C1 segment of cervical spinal cord (tissue), 14 donors: ENCODE results near the gene XPO1.
"Not testable (repeated sequence)": the region's sequence is repeated elsewhere in the genome, so short reads cannot be mapped to it uniquely, and the experiment has no call there.

Experiments
- DNase-seq, 14 donors: peaks; one replicate each; lab custom pipeline; 2025; lab: John Stamatoyannopoulos, UW

The XPO1 gene, protein sequence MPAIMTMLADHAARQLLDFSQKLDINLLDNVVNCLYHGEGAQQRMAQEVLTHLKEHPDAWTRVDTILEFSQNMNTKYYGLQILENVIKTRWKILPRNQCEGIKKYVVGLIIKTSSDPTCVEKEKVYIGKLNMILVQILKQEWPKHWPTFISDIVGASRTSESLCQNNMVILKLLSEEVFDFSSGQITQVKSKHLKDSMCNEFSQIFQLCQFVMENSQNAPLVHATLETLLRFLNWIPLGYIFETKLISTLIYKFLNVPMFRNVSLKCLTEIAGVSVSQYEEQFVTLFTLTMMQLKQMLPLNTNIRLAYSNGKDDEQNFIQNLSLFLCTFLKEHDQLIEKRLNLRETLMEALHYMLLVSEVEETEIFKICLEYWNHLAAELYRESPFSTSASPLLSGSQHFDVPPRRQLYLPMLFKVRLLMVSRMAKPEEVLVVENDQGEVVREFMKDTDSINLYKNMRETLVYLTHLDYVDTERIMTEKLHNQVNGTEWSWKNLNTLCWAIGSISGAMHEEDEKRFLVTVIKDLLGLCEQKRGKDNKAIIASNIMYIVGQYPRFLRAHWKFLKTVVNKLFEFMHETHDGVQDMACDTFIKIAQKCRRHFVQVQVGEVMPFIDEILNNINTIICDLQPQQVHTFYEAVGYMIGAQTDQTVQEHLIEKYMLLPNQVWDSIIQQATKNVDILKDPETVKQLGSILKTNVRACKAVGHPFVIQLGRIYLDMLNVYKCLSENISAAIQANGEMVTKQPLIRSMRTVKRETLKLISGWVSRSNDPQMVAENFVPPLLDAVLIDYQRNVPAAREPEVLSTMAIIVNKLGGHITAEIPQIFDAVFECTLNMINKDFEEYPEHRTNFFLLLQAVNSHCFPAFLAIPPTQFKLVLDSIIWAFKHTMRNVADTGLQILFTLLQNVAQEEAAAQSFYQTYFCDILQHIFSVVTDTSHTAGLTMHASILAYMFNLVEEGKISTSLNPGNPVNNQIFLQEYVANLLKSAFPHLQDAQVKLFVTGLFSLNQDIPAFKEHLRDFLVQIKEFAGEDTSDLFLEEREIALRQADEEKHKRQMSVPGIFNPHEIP (N-terminal part only)

DNA sequence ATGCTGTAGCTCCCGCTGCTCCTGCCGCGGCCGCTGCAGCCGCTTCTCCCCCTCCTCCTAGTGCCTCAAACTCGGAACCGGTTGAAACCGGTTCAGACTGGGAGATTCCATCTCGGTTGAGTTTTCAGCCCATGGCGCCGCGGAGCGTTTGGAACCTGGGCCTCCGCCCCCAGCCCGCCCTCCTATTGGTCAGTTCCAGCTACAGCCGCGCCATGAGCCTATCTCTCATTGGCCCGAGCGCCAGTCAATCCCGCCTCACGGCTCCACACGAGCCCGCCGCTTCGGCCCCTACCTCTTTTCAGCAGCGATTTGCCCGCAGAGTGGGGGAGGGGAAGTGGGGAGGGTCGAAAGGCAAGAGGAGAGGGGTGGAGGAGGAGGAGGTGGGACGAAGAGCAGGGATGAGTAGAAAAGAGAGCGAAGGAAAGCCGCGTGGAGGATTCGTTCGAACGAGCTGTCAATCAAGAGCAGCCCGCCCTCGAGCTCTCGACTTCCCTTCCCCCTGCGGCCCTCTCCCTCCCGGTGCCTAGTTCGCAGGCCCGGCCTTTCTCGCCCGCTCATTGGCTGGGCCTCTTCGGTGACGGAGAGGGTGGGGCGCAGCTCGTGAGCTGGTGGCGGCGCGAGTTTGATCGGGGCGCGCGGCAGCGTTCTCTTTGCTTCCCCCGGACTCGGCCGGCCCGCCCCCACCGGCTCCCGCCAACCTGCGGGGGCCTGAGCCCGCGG is at the start of gene XPO1:
XPO1 (minus strand) TSS at position 157 of the 720 bp plus-strand sequence. CDS start 4,459 bp downstream, outside the sequence.
- peak; percentile 91 to 100 (median 100) for DNase-seq

DNA sequence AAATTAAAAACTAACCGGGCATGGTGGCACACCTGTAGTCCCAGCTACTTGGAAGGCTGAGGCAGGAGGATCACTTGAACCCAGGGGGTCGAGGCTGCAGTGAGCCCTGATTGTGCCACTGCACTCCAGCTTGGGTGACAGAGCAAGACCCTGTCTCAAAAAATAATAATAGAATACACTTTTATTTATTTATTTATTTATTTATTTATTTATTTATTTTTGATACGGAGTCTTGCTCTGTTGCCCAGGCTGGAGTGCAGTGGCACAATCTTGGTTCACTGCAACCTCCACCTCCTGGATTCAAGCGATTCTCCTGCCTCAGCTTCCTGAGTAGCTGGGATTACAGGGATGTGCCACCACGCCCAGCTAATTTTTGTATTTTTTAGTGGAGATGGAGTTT is 48.8 kb upstream of the XPO1 start:
- not testable (repeated sequence) for DNase-seq

DNA sequence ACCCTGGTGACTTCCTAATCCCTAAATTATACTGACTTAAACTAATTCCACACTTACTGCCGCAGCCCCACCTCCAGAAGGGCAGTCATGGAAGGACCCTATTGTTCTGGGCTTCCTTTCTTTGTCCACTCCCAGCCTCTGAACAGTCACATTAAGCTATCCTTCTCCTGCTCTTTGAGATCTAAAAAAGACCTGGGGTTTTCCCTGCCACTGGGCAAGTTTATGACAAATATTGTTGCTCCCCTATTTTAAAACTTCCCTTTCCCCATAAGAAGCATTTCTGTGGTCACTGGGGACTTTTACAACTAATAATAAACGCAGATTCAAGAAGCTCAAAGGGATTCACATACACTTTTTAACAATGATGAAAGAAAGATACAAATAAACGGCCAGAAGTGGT is 47.2 kb upstream of the XPO1 start:
- no peak for DNase-seq

DNA sequence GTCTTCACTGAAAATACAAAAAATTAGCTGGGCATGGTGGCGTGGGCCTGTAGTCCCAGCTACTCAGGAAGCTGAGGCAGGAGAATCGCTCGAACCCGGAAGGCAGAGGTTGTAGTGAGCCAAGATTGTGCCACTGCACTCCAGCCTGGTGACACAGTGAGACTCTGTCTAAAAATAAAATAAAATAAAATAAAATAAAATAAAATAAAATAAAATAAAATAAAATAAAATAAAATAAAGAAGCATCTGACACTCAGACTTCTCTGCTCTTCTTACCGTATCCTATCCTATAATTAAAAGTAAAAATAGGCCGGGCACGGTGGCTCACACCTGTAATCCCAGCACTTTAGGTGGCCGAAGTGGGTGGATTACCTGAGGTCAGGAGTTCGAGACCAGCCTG is 46.2 kb upstream of the XPO1 start:
- DNase-seq, result not testable (repeated sequence)

DNA sequence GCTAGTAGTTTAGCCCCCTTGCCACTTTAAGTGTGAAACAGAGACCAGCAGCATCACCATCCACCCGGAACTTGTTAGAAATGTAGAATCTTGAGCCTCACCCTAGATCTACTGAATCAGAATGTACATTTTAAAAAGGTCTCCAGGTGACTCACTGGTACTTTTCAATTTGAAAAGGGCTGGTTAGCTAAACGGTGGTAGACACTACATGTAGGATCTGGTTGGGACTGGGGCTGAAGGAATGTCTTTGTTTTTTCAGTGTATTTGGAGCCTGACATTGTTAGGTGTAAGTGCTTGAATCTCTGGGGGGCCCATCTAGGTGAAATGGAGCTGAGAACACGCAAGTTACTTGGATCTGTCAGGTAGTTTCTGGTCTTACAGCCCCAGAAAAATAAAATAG is 44.0 kb upstream of the XPO1 start:
- DNase-seq, result no peak

DNA sequence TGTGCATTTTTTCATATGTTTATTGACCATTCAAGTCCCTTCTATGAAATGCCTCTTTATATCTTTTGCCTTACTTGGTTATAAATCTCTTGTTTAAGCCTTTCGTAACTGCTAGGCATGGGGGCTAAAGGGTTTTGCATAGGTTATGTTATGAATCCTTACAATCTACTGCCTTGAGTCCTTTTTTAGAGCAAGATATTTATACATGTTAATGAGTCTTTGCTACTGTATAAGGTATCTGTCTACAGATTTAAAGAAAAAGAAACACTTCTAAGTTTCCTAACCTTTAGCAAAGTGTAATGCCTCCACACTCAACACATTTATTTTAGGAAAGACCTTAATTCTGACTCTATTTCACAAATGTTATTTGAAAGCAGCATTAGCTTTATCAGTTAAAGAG is 43.6 kb upstream of the XPO1 start:
- no peak for DNase-seq

DNA sequence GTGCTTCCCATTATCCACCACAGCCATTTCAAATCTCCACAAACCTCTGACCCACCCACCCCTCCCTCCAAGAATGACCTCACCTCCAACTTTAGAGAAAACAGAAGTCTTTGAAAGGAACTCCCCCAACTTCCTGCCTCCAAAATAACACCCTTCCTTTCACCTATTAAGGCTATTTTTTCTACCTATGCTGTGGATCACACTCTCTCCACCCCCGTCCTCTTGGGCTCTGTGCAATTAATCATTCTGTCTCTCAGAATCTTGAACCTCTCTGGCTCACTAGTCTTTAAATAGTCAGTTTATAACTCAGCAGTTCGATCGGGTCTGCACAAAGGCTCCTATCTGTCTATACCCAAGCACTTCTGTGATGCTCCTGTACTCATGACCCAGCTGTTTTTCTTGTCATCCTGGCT is 37.3 kb upstream of the XPO1 start:
- no peak for DNase-seq

DNA sequence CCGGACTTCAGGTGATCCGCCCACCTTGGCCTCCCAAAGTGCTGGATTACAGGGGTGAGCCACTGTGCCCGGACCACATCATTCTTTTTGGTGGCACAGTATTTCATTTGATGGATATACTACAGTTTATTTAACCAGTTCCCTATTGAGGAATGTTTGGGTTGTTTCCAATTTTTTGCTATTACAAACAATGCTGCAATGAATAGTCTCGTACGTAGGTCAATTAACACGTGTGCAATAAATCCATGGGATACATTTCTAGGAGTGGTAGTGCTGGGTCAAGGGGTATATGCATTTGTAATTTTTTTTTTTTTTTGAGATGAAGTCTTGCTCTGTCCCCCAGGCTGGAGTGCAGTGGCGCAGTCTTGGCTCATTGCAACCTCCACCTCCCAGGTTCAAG is 28.4 kb upstream of the XPO1 start:
- no peak for DNase-seq

DNA sequence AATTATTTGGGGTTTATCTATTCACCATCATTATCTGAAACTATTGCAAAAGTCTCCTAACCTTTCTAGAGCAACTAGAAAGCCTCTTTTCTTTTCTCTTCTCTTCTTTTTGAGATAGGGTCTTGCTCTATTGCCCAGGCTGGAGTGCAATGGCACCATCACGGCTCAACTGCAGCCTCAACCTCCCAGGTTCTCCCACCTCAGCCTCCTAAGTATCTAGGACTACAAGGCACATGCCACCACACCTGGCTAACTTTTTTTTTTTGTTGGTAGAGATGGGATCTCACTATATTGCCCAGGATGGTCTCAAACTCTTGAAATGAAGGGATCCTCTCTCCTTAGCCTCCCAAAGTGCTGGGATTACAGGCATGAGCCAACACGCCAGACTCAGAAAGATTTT is 24.5 kb upstream of the XPO1 start:
- DNase-seq, result no peak

DNA sequence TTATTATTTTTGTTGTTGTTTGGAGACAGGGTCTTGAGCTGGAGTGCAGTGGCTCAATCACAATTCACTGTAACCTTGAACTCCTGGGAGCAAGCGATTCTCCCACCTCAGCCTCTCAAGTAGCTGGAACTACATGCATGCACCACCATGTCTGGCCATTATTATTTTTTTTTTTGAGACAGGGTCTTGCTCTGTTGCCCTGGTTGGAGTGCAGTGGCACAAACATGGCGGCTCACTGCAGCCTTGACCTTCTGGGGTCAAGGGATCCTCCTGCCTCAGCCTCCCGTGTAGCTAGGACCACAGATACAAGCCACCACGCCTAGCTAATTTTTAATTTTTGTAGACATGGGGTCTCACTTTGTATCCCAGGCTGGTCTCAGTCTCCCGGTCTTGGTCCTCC is 20.0 kb upstream of the XPO1 start:
- DNase-seq, result no peak

DNA sequence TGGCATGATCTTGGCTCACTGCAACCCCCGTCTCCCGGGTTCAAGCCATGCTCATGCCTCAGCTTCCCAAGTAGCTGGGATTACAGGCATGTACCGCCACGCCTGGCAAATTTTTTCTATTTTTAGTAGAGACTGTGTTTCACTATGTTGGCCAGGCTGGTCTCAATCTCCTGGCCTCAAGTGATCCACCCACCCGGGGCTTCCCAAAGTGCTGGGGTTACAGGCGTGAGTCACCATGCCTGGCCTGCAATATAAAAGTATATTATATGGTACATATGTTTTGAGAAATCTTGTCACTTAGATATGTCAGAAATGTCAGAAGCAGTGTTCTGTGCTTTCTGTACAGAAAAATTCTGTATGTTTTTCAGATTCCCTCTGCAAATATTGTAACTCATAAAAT is 19.2 kb upstream of the XPO1 start:
- DNase-seq, result no peak

DNA sequence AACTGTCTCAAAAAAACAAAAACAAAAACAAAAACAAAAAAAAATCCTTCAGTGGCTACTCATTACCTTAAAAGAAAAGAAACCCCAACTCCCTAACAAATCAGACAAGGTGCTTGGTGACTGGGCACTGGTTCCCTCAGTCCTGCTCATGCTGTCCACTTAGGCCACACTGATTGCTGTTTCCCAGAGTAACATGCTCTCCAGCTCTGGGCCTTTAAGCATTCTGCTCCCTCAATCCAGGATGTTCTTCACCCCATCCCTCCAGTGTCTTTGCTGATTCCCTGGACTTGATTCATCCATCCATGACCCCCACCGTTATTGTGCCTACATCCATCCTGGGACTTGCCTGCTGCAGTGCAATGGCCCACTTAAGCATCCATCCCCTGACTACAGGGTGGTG is 16.4 kb upstream of the XPO1 start:
- no peak for DNase-seq

DNA sequence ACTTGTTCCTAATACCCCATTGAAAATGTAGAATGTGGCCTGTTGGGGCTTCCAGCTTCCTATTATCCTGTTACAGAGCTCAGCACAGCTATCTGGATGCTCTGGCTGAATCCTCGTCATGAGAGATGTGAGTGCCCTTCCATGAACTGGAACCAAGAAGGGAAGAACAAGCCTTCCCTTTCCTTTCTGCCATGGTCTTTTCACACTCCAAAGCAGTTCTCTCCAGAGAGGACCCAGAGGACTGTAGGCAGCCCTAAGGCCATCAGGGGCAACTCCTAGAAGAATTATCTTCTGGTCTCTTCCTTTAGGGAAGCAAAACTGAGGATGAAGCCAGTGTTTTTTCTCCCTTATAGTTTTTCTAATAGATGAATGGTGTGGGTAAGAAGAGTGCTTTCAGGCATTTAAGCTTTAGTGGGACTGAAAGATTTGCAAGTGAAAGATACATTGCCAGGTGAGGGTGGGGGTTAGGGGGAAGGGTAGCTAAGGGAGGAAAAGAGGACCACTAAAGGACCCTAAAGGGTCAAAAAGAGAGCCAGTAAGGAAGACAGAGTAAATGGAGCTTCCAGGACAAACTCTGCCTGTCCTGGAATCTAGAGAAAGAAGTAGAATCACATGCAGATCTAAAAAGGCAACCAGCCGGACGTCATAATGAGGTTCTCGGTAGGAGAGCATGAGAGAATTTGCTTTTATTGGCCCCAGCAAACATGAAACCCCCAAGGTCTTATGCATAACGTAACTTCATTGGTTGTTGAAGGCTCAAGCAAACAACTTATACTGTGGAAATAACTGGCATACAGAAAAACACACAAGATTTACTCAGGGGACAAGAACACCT is 12.4 kb upstream of the XPO1 start:
- no peak for DNase-seq

DNA sequence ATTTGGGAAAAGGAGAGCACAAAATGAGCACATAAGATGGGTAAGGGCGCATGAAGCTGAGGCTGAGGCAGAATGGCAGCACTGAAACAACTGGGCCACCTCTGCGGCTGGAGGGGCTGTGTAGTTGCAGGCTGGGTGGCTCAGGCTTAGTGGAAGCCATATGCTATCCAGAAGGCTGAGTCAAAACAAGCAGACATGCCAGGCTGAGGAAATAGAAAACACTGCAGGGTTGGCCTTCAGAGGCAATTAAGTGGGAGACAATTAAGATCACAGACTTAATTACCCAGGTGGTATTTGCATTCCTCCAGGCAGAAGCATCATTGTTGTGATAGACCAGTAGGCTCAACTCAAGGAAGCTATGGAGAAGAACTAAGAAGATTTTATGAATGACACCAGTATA is 11.4 kb upstream of the XPO1 start:
- DNase-seq, result no peak

DNA sequence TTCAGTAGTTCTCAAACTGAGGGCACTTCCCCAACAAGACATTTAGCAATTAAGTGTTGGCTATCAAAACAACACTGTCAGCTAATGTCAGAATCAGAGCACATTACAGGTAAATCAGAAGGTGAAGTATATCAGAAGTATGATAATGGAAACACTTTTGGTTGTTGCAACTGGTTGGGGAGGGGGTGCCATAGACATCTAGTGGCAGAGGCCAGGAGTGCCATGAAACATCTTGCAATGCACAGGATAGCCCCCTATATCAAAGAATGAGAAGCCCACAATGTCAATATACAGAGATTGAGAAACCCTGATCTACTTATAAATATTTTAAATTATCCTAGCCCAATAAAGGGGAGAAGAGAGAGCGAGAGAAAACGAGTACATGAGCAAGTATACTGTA is 4.9 kb upstream of the XPO1 start:
- no peak for DNase-seq

DNA sequence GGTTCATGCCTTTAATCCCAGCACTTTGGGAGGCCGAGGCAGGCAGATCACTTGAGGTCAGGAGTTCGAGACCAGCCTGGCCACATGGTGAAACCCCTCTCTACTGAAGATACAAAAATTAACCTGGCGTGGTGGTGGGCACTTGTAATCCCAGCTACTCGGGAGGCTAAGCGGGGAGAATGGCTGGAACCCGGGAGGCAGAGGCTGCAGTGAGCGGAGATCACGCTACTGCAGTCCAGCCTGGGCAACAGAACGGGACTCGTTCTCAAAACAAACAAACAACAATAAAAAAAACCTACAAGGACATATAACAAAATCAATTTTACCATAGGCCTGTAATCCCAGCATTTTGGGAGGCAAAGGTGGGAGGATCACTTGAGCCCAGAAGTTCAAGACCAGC is 2.0 kb upstream of the XPO1 start:
- not testable (repeated sequence) for DNase-seq

DNA sequence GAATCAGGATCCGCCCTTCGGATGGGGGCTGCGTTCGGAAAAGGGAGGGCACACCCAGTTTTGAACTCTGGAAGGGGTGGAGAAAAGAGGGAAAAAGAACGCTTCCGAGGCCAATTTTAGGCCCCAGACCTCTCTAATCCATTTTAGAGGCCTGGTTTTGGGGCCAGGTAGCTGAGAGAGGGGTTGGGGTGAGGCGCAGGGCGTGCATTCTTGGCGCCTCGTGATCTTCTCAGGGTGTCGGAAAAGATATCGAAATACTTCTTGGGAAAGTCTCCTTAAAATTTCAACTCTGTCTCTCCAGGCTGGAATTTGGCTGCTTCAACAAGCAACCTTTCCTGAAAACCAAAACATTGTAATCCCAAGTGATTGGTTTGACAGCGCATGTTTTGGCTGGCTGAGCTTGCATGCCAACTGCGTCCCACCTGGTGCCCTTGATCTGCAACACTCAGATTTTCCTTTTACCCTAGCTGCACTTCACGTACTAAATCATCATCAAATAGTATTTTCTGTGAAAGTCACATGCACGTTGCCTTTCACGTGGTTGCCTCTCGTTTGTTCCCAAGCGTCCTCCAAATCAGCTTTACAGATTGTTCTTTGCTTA is 864 bp upstream of the XPO1 start:
- DNase-seq, result peak in 5 of 14 donors; percentile 36 to 61 (median 39)

DNA sequence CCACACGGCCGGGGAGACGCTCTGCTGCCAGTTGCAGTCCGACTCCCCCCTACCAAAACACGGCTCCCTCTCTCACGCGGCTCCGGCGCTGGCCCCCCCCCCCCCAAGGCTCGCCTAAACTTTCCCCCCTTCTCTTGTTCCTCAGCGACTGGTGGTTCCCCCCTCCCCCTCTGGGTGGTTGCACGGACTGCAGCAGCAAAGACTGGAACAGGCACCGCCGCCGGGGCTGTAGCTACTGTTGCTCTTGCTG is 281 bp downstream of the XPO1 start:
- no peak for DNase-seq

DNA sequence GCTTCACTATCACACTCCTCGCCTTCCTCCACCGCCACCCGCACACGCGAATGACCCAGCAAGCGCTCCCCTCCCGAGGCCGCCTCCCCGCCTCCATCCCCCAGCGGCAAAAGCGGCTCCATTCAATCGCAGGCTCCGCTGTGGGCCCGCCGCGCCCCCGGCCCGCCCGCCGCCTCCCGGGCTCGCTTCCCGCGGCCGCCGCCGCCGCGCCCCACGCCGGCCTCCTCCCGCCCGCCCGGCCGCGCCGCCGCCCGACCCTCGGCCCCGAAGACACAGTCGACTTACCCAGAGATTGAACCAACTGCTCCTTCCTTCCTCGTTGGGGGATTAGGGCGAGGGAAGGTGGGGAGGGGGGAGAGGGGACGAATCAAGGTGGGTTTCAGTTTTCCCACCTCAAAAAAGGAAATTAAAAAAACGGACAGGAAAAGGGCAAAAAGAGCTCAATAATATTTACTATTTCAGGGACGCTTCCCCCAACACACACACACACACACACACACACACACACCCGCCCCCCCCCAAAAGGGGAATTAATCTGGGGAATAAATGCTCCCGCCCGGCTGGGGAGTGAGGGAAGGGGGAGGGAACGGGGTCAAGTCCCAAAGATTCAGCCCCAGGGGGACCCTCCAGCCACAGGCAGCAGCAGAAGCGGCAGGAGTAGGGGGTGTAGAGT is 743 bp downstream of the XPO1 start:
- peak in 7 of 14 donors; percentile 40 to 79 (median 56) for DNase-seq
